T follicular helper cell (primary cell): ENCODE measurements around the gene HDAC4.

Experiments used
- DNase-seq: peaks from one replicate; pipeline ENCODE4 v3.0.0-alpha.2; 2020; ENCODE audit warnings: low read depth

The HDAC4 gene

GRCh38 chr2:239107936-239108335, 292.9 kb downstream of the HDAC4 start:
- no peak for DNase-seq

DNA sequence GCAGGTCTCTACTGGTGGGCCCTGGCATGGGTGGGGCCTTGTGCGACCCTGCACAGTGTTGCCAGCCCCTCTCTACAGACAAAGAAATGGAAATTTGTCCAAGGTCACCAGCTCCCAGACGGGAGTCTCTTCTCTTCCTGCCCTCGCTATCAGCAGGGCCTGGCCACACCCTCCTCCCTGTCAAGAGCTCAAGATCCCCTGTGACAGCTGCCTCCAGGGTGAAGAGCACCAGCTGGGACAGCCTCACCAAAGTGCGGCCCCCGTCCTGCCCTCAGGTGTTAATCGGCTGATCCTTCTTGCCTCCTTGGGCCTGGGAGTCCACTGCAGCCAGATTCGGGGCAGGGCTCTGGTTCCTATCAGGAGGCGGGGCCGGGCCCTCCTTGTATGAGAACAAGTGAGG, 293.9 kb downstream of the HDAC4 start:
- DNase-seq, result no peak

GRCh38 chr2:239106314-239106908, 294.4 kb downstream of the HDAC4 start:
- no peak for DNase-seq

DNA sequence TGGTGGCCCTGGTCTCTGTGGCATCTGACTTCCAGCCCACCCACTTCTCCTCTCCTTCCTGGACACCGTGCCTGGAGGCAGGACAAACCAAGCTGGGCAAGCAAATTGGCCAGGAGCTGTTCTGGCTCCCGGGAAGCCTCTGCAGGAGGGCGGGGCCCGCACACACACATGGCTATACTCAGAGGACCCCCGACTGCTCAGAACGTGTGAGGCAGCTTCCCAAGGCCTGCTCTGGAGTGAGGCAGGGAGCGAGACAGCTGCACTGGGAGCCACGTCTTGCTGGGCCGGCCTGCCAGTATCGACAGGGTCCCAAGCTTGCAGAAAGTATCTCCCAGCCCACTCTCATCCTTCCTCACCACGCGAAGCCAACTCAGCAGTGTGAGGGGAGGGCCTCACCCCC, 295.6 kb downstream of the HDAC4 start:
- DNase-seq, result no peak

DNA sequence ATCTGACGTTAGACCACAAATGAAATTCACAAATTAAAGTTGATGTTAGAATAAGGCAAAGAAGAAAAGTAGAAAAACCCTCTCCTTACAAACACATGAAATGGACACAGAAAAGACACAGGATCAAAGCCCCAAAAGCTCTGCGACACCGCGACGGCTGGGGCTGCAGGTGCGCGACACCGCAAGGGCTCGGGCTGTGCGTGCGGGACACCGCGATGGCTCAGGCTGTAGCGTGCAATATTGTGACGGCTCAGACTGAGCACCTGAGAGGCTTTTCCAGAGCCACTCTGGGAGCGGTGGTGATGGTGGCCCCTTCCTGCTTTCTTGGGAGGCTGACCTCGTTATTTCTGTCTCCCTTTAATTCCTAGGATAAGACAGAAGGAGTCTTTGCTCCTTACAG, 296.0 kb downstream of the HDAC4 start:
- no peak for DNase-seq

- DNase-seq, result no peak
Observed at GRCh38 chr2:239103125-239104098, 297.4 kb downstream of the HDAC4 start.

DNA sequence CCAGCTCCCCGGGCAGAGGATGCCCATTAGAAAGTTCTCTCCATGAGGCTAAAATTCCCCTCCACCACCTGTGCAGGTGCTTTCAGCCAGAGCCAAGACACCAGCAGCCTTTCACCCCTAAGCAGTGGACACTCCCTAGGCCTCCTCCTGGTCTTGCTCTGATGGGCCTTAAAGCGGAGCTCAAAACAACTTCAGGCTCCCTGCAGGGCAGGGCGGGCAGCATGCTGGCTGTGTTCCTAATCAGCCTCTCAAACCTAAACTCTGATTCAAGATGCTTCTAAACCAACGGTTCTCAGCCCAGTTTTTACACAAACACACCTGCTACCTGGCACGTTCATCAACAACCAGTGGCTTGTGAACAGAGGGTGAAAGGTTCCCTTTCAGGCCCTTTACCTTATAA, 298.6 kb downstream of the HDAC4 start:
- no peak for DNase-seq

DNA sequence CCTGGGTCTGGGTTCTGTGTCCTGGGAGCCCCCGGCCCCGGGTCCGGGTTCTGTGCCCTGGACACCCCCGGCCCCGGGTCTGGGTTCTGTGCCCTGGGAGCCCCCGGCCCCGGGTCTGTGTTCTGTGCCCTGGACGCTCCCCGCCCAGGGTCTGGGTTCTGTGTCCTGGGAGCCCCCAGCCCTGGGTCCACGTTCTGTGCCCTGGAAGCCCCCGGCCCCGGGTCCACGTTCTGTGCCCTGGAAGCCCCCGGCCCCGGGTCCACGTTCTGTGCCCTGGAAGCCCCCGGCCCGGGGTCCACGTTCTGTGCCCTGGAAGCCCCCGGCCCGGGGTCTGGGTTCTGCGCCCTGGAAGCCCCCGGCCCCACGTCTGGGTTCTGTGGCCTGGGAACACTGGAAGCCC, 299.0 kb downstream of the HDAC4 start:
- DNase-seq, result no peak

GRCh38 chr2:239101071-239101470, 299.7 kb downstream of the HDAC4 start:
- no peak for DNase-seq

DNA sequence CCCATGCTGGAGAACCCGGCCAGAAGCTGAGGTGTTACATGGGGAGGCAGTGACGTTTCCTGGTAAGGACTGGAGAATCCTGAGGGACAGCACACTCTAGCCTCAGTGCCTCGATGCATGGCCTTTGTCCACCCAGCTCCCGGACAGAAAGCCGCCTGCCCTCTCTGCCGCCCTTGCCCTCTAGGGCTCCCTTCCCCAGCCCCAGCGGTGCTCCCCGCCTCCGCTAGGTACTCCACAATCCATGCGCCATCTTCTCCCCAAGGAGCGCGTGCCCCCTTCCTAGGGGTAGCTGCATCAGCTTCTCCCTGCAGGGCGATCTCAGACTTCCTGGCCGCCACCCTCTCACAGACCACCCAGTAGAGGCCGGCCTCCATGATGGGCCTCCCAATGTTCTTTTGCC, 301.3 kb downstream of the HDAC4 start:
- no peak for DNase-seq

DNA sequence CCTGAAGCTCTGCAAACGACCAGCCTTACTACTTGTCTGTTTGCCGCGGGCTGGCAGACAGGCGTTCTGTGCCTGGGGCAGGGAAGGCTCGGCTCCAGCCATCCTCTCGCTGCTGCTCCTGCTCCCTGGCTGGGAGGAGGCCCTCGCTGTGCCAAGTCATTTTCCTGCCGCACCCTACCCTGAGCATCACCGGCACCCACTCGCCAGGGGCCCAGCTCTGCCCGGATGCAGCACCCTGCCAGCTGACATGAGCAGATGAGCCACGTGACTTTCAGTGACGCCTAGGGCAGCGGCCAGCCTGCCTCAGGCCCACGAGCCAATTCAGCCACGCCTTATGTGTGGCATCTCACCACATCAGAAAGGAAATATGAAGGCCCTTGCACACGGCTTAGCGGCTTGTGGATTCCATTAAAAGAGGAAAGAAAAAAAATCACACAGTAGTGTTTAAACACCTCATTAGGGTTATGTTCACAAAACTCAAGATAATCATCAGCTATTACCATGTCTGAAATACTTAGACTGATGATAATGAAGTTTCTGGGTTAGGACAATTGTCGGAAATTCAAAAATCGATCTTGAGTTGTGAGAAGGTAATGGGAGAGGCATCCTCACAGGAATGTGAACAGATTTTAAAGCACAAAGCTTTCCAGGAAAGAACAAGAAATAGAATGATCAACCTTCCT, 302.4 kb downstream of the HDAC4 start:
- no peak for DNase-seq

GRCh38 chr2:239097428-239097696, 303.5 kb downstream of the HDAC4 start:
- DNase-seq, result no peak

- DNase-seq, result no peak
Observed at GRCh38 chr2:239096676-239097427, 304.0 kb downstream of the HDAC4 start.

DNA sequence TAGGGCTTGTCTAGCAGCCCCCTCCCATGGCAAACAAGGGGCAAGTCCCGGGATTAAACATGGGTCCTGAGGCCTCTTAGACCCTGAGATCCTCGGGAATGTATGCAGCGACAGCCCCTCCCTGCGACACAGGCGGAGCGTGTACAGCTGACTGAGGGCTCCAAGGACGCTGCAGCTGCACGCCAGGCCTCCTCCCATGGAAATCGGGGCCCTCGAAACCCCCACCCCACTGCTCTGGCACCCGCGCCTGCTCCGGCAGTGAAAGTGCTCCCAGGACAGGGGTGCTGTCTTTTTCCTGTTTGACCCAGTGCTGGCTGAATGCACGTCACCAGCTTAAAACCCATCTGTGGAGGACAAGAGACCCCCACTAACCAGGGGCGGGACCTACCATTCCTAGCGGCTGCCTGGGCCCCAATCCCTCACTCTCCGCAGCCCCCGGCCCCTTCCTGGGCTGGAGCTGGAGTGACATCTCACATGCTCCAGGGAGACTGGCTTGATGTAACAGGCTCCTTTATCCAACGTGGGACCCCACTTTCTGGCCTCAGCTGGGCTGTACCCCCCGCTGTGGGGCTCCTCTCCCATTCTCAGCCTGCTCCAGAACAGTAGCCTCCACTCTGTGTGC, 305.2 kb downstream of the HDAC4 start:
- DNase-seq, result no peak

- DNase-seq, result no peak
Observed at GRCh38 chr2:239094867-239095266, 306.0 kb downstream of the HDAC4 start.

- no peak for DNase-seq
Observed at GRCh38 chr2:239093952-239094351, 306.9 kb downstream of the HDAC4 start.

GRCh38 chr2:239093542-239093941, 307.3 kb downstream of the HDAC4 start:
- no peak for DNase-seq

DNA sequence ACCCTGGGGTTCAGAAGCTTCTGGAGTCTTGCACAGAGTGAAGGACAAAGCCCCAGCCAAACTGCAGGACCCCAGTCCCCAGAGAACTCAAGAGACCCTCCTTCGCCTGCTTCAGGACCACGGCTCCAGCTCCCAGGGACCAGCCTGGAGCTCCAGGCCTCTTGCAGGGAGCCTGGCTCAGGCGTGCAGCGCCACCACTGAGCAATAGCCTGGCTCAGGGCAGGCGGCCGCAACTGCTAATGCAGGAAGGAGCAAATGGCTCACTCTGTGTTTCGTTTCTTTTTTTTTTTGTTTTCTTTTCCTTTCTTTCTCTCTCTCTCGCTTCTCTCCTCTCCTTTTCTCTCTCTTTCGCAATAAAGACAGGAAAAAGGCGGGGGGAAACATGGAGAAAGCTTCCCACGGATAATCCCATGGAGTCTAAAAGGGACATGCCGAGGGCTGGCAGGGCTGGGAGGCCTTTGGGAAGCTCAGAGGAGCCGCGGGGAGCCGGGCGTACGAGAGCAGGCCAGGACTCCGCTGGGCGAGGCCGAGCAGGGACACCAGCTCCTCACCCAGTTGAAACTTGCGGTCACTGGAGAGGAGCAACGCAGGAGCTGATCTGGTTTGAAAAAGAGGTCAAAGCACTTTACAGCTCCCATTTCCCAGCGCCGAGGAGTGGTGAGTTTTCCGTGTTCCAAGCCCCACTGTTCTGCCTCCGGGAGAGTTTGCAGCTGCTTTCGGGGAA, 308.1 kb downstream of the HDAC4 start:
- no peak for DNase-seq

GRCh38 chr2:239089884-239090283, 310.9 kb downstream of the HDAC4 start:
- DNase-seq, result no peak

- DNase-seq, result no peak
Observed at GRCh38 chr2:239087046-239087710, 313.6 kb downstream of the HDAC4 start.
